Right lobe of liver (tissue), 4 donors: ENCODE data around the gene MNAT1.

ENCODE experiments used
- CTCF ChIP-seq, 4 donors: fragments of 200-600 bp in 3 of 4; fragments of 450-650 bp in 1 of 4; IDR thresholded peaks; one replicate each; pipeline versions ENCODE4 v1.5.1 to v1.8.0; 2016 to 2022; ENCODE audit warnings: antibody characterized with exemption in 4 of 4, mild to moderate bottlenecking in 2 of 4
- POLR2A ChIP-seq: fragments of 450-650 bp; IDR thresholded peaks from one replicate; pipeline ENCODE4 v1.6.1; 2017; ENCODE audit warnings: antibody characterized with exemption, mild to moderate bottlenecking
- donor health status: DM: no; HTN: no; CAD: no.
- donor health status: DM: no; HTN: no; CAD: no.
- donor health status: DM: no; HTN: yes; CAD: no.

DNA sequence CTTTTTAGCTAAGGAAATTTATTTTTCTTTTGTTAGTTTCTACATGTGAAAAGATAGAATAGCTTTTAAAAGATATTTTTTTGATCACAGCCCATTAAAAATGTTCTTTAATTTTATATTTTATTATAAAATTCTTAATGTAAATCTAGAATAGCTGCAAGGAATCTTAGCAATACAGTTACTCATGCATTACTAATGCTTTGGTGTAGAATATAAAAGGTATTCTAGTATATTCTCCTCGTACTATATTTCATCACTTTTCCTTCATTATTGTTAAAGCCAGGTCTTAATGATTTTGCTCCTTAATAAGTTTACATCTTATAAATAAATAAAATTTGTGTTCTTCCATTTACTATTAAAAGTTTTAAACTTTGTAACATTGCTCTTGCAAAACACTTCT, 82.6 kb downstream of the MNAT1 start:
- TF ChIP-seq POLR2A = no peak
- no peak for TF ChIP-seq CTCF (IDR thresholded peaks at IDR 0.05)
